ENCODE data around the gene WDR70. TPM values are rescaled to one million over a fixed set of nuclear protein-coding genes. Genes with fewer than 3 reads are reported as not detected.
"Not testable (repeated sequence)": the region's sequence is repeated elsewhere in the genome, so short reads cannot be mapped to it uniquely, and the experiment has no call there.

Gene WDR70
- total RNA-seq, 2 donors from 2014 or later: 22.7 to 35.8 TPM

GRCh38 chr5:37662789-37663485, 283.8 kb downstream of the WDR70 start:
- Mint-ChIP-seq H3K27ac (no peak overlapping the region), H3K36me3 (peaks cover 0 to 7% of the 10 kb centered on the region in 2 donors), H3K9me3 (peaks cover 0 to 6% of the 10 kb centered on the region in 2 donors)
- ATAC-seq (no peak), DNase-seq (ENCODE audit: low spot score in 2 of 2) (no peak)

- Mint-ChIP-seq H3K9me3 (peaks cover 0 to 6% of the 10 kb centered on the region in 2 donors), H3K36me3 (peaks cover 0 to 7% of the 10 kb centered on the region in 2 donors), H3K27ac (no peak overlapping the region)
- DNase-seq (ENCODE audit: low spot score in 2 of 2) (no peak), ATAC-seq (no peak)
Observed at GRCh38 chr5:37663538-37663937, 284.4 kb downstream of the WDR70 start.

GRCh38 chr5:37664551-37664950, 285.4 kb downstream of the WDR70 start:
- Mint-ChIP-seq H3K9me3 (peaks cover 0 to 6% of the 10 kb centered on the region in 2 donors), H3K27ac (no peak overlapping the region), H3K36me3 (peaks cover 0 to 7% of the 10 kb centered on the region in 2 donors)
- no peak for ATAC-seq
- DNase-seq (ENCODE audit: low spot score in 2 of 2): no peak

- Mint-ChIP-seq H3K36me3 (peaks cover 0 to 7% of the 10 kb centered on the region in 2 donors), H3K27ac (no peak overlapping the region), H3K9me3 (peaks cover 0 to 6% of the 10 kb centered on the region in 2 donors)
- ATAC-seq (no peak), DNase-seq (ENCODE audit: low spot score in 2 of 2) (no peak)
Observed at GRCh38 chr5:37665272-37665671, 286.2 kb downstream of the WDR70 start.

GRCh38 chr5:37665889-37666288, 286.8 kb downstream of the WDR70 start:
- no peak overlapping the region for H3K27ac Mint-ChIP-seq
- peaks cover 0 to 6% of the 10 kb centered on the region in 2 donors for H3K9me3 Mint-ChIP-seq
- H3K36me3 Mint-ChIP-seq: peaks cover 0 to 7% of the 10 kb centered on the region in 2 donors
- ATAC-seq (no peak), DNase-seq (ENCODE audit: low spot score in 2 of 2) (no peak)

- H3K36me3 Mint-ChIP-seq: peaks cover 0 to 7% of the 10 kb centered on the region in 2 donors
- H3K27ac Mint-ChIP-seq: no peak overlapping the region
- DNase-seq (ENCODE audit: low spot score in 2 of 2): no peak
- no peak for ATAC-seq
- peaks cover 0 to 6% of the 10 kb centered on the region in 2 donors for H3K9me3 Mint-ChIP-seq
Observed at GRCh38 chr5:37667430-37667829, 288.3 kb downstream of the WDR70 start.

GRCh38 chr5:37667846-37668245, 288.7 kb downstream of the WDR70 start:
- Mint-ChIP-seq H3K27ac (no peak overlapping the region), H3K36me3 (peaks cover 0 to 7% of the 10 kb centered on the region in 2 donors), H3K9me3 (peaks cover 0 to 6% of the 10 kb centered on the region in 2 donors)
- no peak for ATAC-seq
- no peak for DNase-seq (ENCODE audit: low spot score in 2 of 2)

- H3K27ac Mint-ChIP-seq: no peak overlapping the region
- peaks cover 0 to 8% of the 10 kb centered on the region in 2 donors for H3K36me3 Mint-ChIP-seq
- H3K9me3 Mint-ChIP-seq: peaks cover 1 to 6% of the 10 kb centered on the region in 2 donors
- peak in 1 of 2 donors; percentile 29 for ATAC-seq
- no peak for DNase-seq (ENCODE audit: low spot score in 2 of 2)
Observed at GRCh38 chr5:37668524-37669047, 289.5 kb downstream of the WDR70 start.

GRCh38 chr5:37672118-37672588, 293.0 kb downstream of the WDR70 start:
- peak in 1 of 2 donors; percentile 6 for DNase-seq (ENCODE audit: low spot score in 2 of 2)
- H3K9me3 Mint-ChIP-seq, ATAC-seq, H3K27ac Mint-ChIP-seq, H3K36me3 Mint-ChIP-seq: not testable (repeated sequence)

- not testable (repeated sequence) for H3K27ac Mint-ChIP-seq; ATAC-seq; H3K9me3 Mint-ChIP-seq; DNase-seq (ENCODE audit: low spot score in 2 of 2)
- peaks cover 0 to 19% of the 10 kb centered on the region in 2 donors for H3K36me3 Mint-ChIP-seq
Observed at GRCh38 chr5:37674361-37674760, 295.2 kb downstream of the WDR70 start.

- not testable (repeated sequence) for H3K27ac Mint-ChIP-seq; DNase-seq (ENCODE audit: low spot score in 2 of 2); ATAC-seq
- Mint-ChIP-seq H3K36me3 (peaks cover 27 to 55% of the 10 kb centered on the region in 2 donors), H3K9me3 (peaks cover 7 to 20% of the 10 kb centered on the region in 2 donors)
Observed at GRCh38 chr5:37679326-37679725, 300.2 kb downstream of the WDR70 start.

- Mint-ChIP-seq H3K36me3 (peaks cover 32 to 59% of the 10 kb centered on the region in 2 donors), H3K9me3 (peaks cover 10 to 20% of the 10 kb centered on the region in 2 donors)
- not testable (repeated sequence) for H3K27ac Mint-ChIP-seq; DNase-seq (ENCODE audit: low spot score in 2 of 2); ATAC-seq
Observed at GRCh38 chr5:37679903-37680302, 300.8 kb downstream of the WDR70 start.

- H3K9me3 Mint-ChIP-seq: peaks cover 10 to 20% of the 10 kb centered on the region in 2 donors
- no peak for ATAC-seq
- no peak for DNase-seq (ENCODE audit: low spot score in 2 of 2)
- H3K27ac Mint-ChIP-seq: peak overlapping the region in 1 of 2 donors; percentile 12
- H3K36me3 Mint-ChIP-seq: peaks cover 37 to 51% of the 10 kb centered on the region in 2 donors
Observed at GRCh38 chr5:37683072-37683471, 304.0 kb downstream of the WDR70 start.

- no peak overlapping the region for H3K27ac Mint-ChIP-seq
Observed at GRCh38 chr5:37685211-37685610, 306.1 kb downstream of the WDR70 start.

GRCh38 chr5:37685816-37686215, 306.7 kb downstream of the WDR70 start:
- H3K36me3 Mint-ChIP-seq: peaks cover 35 to 49% of the 10 kb centered on the region in 2 donors
- no peak for DNase-seq (ENCODE audit: low spot score in 2 of 2)
- peaks cover 15 to 23% of the 10 kb centered on the region in 2 donors for H3K9me3 Mint-ChIP-seq

More at GRCh38 chr5:37685211-37685610, 306.1 kb downstream of the WDR70 start:
- no peak for DNase-seq (ENCODE audit: low spot score in 2 of 2)
- H3K9me3 Mint-ChIP-seq: peaks cover 15 to 23% of the 10 kb centered on the region in 2 donors
- peaks cover 38 to 49% of the 10 kb centered on the region in 2 donors for H3K36me3 Mint-ChIP-seq
- ATAC-seq: no peak

GRCh38 chr5:37688925-37689324, 309.8 kb downstream of the WDR70 start:
- Mint-ChIP-seq H3K9me3 (peaks cover 10 to 12% of the 10 kb centered on the region in 2 donors), H3K36me3 (peaks cover 23 to 30% of the 10 kb centered on the region in 2 donors)
- not testable (repeated sequence) for ATAC-seq; DNase-seq (ENCODE audit: low spot score in 2 of 2); H3K27ac Mint-ChIP-seq

More at GRCh38 chr5:37685816-37686215, 306.7 kb downstream of the WDR70 start:
- ATAC-seq: no peak
- no peak overlapping the region for H3K27ac Mint-ChIP-seq

- not testable (repeated sequence) for ATAC-seq; H3K27ac Mint-ChIP-seq; DNase-seq (ENCODE audit: low spot score in 2 of 2)
- Mint-ChIP-seq H3K36me3 (peaks cover 16 to 28% of the 10 kb centered on the region in 2 donors), H3K9me3 (peaks cover 10 to 13% of the 10 kb centered on the region in 2 donors)
Observed at GRCh38 chr5:37694333-37694732, 315.2 kb downstream of the WDR70 start.
